GM21786 (cell line): ENCODE results near the gene CD276.
"Not testable (repeated sequence)": the region's sequence is repeated elsewhere in the genome, so short reads cannot be mapped to it uniquely, and the experiment has no call there.

ENCODE experiments used
- ATAC-seq: cut with Tn5 transposase; IDR thresholded peaks from one replicate; pipeline ENCODE4 v1.9.1; 2021; ENCODE audit not compliant: unreplicated experiment

CD276 gene

GRCh38 chr15:73684581-73685455, 635 bp downstream of the CD276 start:
- ATAC-seq, result no peak

- no peak for ATAC-seq
These were observed 1.8 kb downstream of the CD276 start for GRCh38 chr15:73685981-73686380.

GRCh38 chr15:73686781-73687256, 2.6 kb downstream of the CD276 start:
- no peak for ATAC-seq

- ATAC-seq, result no peak
These were observed 3.2 kb downstream of the CD276 start for GRCh38 chr15:73687351-73687750.

- ATAC-seq, result no peak
These were observed 4.3 kb downstream of the CD276 start for GRCh38 chr15:73688455-73688854.

- no peak for ATAC-seq
These were observed 7.2 kb downstream of the CD276 start for GRCh38 chr15:73691396-73691795.

GRCh38 chr15:73694419-73694818, 10.2 kb downstream of the CD276 start:
- no peak for ATAC-seq

- ATAC-seq, result no peak
These were observed 11.8 kb downstream of the CD276 start for GRCh38 chr15:73695773-73696640.

DNA sequence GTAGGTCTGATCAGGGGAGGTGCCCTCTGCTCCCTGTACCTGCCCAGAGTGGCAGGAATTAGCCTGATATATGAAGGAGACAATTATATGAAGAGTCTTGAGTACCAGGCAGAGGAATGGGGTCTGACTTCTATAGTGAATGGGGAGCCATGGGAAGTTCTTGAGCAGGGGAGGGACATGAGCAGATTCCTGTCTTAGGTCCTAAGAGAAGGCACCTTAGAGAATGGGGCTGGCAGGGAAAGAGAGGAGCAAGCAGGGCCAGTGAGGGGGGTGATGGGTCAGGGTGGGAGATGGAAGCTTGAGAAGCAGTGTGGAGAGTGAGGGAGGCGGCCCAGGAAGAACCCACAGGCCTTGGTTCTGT, 12.4 kb downstream of the CD276 start:
- ATAC-seq, result no peak

GRCh38 chr15:73697033-73697467, 12.9 kb downstream of the CD276 start:
- ATAC-seq, result peak; percentile 79

GRCh38 chr15:73699249-73700040, 15.3 kb downstream of the CD276 start:
- ATAC-seq, result no peak

DNA sequence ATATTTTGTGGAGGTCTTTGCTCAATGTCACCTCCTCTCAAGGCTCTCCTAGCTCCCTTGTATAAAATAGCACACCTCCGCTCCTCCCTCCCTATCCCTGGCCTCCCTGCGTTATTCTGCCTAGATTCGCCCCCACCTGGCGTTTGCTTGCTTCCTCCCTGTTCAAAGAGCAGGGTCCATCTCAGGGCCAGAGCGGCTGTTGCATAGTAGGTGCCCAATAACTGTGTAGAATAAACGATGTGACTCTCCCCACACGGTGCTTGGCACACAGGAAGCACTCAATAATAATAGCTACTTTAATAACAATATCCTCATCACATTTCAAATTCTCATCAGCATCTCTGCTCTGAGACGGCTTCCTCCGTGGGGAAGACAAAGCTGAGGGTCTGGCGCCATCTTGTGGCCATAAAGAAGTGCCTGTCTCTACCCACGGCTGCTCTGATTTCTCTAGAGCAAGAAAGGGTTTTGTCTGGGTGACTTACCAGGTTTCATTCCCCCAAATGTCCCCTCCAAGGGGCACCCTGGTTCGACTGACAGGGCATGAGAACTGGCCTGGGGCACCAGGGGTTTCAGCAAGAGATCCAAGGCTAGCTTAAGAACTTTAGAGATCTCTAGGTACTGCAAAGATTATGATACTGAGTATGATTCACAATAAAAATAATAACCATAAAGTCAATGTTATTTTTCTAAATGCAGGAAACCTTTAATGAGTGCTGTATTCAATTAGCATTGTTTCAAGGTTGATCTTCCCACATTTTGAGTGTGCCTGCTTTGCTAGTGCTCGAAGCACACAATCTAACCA, 16.1 kb downstream of the CD276 start:
- ATAC-seq, result no peak

DNA sequence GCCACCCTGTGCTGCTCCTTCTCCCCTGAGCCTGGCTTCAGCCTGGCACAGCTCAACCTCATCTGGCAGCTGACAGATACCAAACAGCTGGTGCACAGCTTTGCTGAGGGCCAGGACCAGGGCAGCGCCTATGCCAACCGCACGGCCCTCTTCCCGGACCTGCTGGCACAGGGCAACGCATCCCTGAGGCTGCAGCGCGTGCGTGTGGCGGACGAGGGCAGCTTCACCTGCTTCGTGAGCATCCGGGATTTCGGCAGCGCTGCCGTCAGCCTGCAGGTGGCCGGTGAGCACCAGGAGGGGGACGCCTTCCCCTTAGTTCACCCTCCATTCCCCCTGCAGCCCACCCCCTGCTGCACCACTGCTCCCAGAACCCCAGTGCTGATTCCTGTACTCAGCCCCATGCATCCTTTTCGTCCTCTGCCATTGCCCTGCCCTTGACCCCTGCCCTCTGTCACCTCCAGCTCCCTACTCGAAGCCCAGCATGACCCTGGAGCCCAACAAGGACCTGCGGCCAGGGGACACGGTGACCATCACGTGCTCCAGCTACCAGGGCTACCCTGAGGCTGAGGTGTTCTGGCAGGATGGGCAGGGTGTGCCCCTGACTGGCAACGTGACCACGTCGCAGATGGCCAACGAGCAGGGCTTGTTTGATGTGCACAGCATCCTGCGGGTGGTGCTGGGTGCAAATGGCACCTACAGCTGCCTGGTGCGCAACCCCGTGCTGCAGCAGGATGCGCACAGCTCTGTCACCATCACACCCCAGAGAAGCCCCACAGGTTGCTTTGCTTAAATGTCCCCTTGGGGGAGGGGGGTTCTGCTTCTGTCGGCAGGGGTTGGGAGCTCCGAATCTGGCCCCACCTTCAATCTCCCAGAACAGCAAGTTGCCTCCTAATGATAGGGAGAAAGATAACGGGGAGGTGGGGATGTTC, 18.4 kb downstream of the CD276 start:
- not testable (repeated sequence) for ATAC-seq

DNA sequence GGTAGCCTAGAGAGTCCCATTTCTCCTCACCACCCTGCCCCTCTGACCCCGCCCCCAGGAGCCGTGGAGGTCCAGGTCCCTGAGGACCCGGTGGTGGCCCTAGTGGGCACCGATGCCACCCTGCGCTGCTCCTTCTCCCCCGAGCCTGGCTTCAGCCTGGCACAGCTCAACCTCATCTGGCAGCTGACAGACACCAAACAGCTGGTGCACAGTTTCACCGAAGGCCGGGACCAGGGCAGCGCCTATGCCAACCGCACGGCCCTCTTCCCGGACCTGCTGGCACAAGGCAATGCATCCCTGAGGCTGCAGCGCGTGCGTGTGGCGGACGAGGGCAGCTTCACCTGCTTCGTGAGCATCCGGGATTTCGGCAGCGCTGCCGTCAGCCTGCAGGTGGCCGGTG, 19.4 kb downstream of the CD276 start:
- ATAC-seq, result not testable (repeated sequence)

GRCh38 chr15:73704142-73704868, 20.1 kb downstream of the CD276 start:
- not testable (repeated sequence) for ATAC-seq

DNA sequence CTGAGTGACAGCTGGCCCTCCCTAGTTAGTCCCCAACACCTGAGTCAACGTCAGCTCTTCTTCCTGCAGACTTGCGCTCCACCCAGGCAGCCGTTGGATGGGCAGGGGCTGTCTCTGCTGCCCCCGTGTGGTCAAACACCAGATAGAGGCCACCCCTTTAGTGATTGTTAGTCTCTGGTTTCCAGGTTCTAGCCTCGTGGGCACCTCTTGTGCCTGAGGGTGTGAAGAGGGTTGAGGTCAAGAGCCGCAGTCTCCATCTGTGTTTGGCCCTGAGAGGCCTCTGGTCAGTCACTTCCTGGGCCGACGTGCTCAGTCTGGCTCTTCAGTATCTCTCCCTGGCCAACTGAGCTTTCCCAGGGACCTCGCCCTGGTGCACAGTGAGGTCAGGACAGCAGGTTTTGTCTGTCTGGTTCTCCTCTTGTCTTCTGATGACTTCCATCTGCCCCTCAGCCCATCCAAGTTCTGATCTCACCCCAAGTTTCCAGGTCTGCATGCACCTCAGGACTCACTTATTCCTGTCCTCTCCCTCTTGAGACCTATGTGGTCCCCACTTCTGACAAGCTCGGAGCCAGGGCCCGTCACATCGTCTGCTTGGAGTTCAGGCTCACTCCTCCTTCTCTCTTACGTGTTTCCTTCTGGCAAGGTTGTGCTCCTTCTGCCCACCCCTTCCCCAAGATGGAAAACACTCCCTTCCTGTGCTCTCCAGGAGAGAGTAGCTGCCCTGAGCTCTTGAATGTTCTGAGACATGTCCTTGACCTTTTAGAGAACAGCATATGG, 20.9 kb downstream of the CD276 start:
- ATAC-seq, result no peak

GRCh38 chr15:73708691-73709090, 24.5 kb downstream of the CD276 start:
- no peak for ATAC-seq

DNA sequence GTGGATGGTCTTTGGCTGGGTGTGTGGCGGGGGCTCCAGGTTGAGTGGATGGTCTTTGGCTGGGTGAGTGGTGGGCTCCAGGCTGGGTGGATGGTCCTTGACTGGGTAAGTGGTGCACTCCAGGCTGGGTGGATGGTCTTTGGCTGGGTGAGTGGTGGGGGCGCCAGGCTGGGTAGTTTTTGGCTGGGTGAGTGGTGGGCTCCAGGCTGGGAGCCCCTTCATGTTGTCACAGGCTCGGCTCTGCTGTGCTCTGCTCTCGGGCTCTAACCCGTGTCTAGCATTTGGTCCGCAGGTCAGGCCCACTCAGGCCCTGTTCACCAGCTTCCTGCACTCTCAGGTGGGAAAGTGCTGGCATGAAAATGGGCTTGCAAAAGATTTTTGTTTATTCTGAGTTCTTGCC, 25.1 kb downstream of the CD276 start:
- ATAC-seq, result no peak
